Gastroesophageal sphincter (tissue), 4 donors: ENCODE results near the gene KIF16B. TPM values are rescaled to one million over a fixed set of nuclear protein-coding genes. Genes with fewer than 3 reads are reported as not detected.

ENCODE experiments used
- ATAC-seq: fragments of 150-250 bp; one replicate; pipeline ENCODE4 v1.9.1; 2016; ENCODE audit warnings: mild to moderate bottlenecking, moderate library complexity
- H3K27ac ChIP-seq, 4 donors: fragments of 200-600 bp; sonication (generic) in 3 of 4; 1 replicate in 3 of 4; 2 replicates in 1 of 4; pipeline ENCODE4 v1.5.1; 2016 to 2019
- H3K27me3 ChIP-seq: fragments of 200-600 bp; sonication (generic); one replicate; pipeline ENCODE4 v1.5.1; 2019
- H3K36me3 ChIP-seq, 2 donors: fragments of 200-600 bp; sonication (generic); one replicate each; pipeline ENCODE4 v1.5.1; 2019; ENCODE audit warnings: control low read depth in 1 of 2
- H3K4me1 ChIP-seq, 3 donors: fragments of 200-600 bp; sonication (generic); 1 replicate in 2 of 3; 2 replicates in 1 of 3; pipeline ENCODE4 v1.5.1; 2016 to 2019; ENCODE audit warnings: control low read depth in 2 of 3
- H3K4me3 ChIP-seq, 2 donors: fragments of 200-600 bp; sonication (generic); one replicate each; pipeline ENCODE4 v1.5.1; 2019; ENCODE audit warnings: mild to moderate bottlenecking in 1 of 2, moderate library complexity in 1 of 2
- H3K9me3 ChIP-seq, 3 donors: fragments of 200-600 bp; sonication (generic); one replicate each; pipeline ENCODE4 v1.5.1; 2017 to 2019; ENCODE audit warnings: control low read depth in 2 of 3
- EP300 ChIP-seq: sonication (generic); formaldehyde crosslinking; IDR thresholded peaks from one replicate; pipeline ENCODE4 v1.6.1; 2017; ENCODE audit warnings: antibody characterized with exemption, mild to moderate bottlenecking
- POLR2A ChIP-seq, 2 donors: fragments of 450-650 bp; IDR thresholded peaks; one replicate each; pipeline ENCODE4 v1.6.1; 2017; ENCODE audit warnings: antibody characterized with exemption in 2 of 2, mild to moderate bottlenecking in 2 of 2, moderate library complexity in 1 of 2
- POLR2AphosphoS5 ChIP-seq: sonication (generic); formaldehyde crosslinking; IDR thresholded peaks from one replicate; pipeline ENCODE4 v1.6.1; 2017; ENCODE audit warnings: antibody characterized with exemption
- WGBS, 2 donors: methylation state at CpG; one replicate each; pipeline ENCODE4 v1.1.5; 2018; ENCODE audit warnings: low coverage in 1 of 2; 5-methylcytosine and 5-hydroxymethylcytosine counted together
- total RNA-seq, 4 donors: library from RNA; depleted of rRNA; stranded (reverse); fragments of >200 nt; gene quantifications; one replicate each; pipeline ENCODE4 v1.1.0, GENCODE V29; 2016
- TF ChIP-seq, protein P1 (sequence below), 4 experiments: fragments of 200-600 bp in 2 of 4; fragments of 450-650 bp in 2 of 4; sonication (generic) in 1 of 4; IDR thresholded peaks; one replicate each; pipeline ENCODE4 v1.5.1; 2017 to 2019; ENCODE audit warnings: antibody characterized with exemption in 4 of 4, mild to moderate bottlenecking in 2 of 4, moderate library complexity in 2 of 4

Gene KIF16B
- total RNA-seq, 4 donors from 2014 or later = 15.9 to 26.6 (median 22.2) TPM

DNA sequence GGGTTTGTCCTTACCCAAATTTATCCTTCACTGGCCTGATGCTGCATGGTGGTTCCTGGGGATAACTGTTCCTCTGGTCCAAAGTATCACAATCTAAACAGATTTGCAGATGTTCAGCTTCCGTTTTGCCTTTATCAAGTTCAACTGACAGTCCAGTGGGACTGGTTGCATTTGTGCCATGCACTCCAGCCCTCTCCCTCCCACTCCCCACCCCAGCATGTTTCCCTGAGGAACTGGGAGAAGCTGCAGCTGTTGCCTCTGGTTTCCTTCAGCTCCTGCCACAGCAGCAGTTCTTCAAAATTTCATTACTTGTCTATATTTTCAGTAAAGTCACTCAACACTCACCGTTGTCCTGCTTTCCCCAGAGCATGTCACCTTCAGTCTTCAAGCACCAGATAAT is 39.5 kb upstream of the KIF16B start:
- no peak overlapping the region for H3K4me3 ChIP-seq
- 33 to 48% methylated on average over 2 of the region's 2 CpGs for WGBS, 2 donors
- no peak for ATAC-seq

DNA sequence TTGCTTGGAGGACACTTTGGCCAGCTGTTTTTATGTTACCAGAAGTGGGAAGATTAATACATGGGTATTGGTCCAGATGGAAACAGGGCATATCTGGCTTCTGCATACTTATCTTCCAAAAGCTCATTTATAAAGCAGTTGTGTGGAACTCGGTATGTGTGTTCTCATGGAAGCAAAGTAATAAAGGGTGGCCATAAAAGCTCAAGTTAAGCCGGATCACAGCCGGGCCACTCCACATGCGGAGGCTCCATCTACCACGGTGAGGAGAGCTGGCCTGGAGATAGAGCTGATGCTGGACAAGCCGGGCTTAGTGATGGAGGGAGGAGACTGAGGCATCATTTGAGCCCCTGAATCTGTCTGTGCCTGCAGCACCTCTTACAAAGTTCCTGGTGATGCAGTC is 38.6 kb upstream of the KIF16B start:
- Histone ChIP-seq H3K27me3 (no peaks in the 10 kb centered on the region), H3K36me3 (no peaks in the 10 kb centered on the region), H3K27ac (no peak overlapping the region), H3K9me3 (no peaks in the 10 kb centered on the region), H3K4me3 (no peak overlapping the region), H3K4me1 (no peaks in the 10 kb centered on the region)
- no peak for TF ChIP-seq POLR2A (IDR thresholded peaks at IDR 0.05)
- TF ChIP-seq EP300 = no peak
- TF ChIP-seq, protein P1, sequence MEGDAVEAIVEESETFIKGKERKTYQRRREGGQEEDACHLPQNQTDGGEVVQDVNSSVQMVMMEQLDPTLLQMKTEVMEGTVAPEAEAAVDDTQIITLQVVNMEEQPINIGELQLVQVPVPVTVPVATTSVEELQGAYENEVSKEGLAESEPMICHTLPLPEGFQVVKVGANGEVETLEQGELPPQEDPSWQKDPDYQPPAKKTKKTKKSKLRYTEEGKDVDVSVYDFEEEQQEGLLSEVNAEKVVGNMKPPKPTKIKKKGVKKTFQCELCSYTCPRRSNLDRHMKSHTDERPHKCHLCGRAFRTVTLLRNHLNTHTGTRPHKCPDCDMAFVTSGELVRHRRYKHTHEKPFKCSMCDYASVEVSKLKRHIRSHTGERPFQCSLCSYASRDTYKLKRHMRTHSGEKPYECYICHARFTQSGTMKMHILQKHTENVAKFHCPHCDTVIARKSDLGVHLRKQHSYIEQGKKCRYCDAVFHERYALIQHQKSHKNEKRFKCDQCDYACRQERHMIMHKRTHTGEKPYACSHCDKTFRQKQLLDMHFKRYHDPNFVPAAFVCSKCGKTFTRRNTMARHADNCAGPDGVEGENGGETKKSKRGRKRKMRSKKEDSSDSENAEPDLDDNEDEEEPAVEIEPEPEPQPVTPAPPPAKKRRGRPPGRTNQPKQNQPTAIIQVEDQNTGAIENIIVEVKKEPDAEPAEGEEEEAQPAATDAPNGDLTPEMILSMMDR (IDR thresholded peaks at IDR 0.05) = no peak
- TF ChIP-seq POLR2AphosphoS5 = no peak
- WGBS, 2 donors = 96 to 98% methylated on average over 5 to 6 of the region's 6 CpGs
- ATAC-seq = no peak

More for the DNA sequence above, 39.5 kb upstream of the KIF16B start:
- no peaks in the 10 kb centered on the region for H3K4me1 ChIP-seq
- H3K36me3 ChIP-seq = no peaks in the 10 kb centered on the region
- no peaks in the 10 kb centered on the region for H3K27me3 ChIP-seq
- no peaks in the 10 kb centered on the region for H3K9me3 ChIP-seq
- TF ChIP-seq, protein P1 (IDR thresholded peaks at IDR 0.05) = no peak
- TF ChIP-seq POLR2AphosphoS5 (no peak), EP300 (no peak), POLR2A (IDR thresholded peaks at IDR 0.05) (no peak)
- H3K27ac ChIP-seq = no peak overlapping the region

DNA sequence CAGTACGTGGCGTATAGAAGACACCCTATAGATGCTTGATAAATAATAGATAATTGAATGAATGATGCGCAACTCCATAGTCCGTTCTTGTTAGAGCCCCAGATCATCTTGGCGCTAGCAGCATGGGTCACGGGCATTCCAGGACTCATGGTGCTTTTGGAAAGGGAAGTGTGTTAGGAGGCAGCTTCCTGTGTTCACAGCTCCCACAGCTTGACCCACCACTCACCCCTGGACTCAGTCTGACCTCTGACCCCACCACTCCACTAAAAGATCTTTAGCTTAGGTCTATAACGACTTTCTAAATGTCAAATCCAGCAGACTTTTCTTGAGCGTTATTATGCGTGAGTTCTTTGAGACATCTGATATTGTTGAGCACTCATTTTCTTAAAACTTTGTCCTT is 35.8 kb upstream of the KIF16B start:
- WGBS, 2 donors = 73 to 84% methylated on average over 3 to 8 of the region's 9 CpGs
- TF ChIP-seq POLR2A (IDR thresholded peaks at IDR 0.05) (no peak), EP300 (no peak), POLR2AphosphoS5 (no peak)
- TF ChIP-seq, protein P1 (IDR thresholded peaks at IDR 0.05) = no peak
- no peak for ATAC-seq
- no peaks in the 10 kb centered on the region for H3K36me3 ChIP-seq
- H3K9me3 ChIP-seq = no peaks in the 10 kb centered on the region
- H3K4me1 ChIP-seq = no peaks in the 10 kb centered on the region
- no peak overlapping the region for H3K27ac ChIP-seq
- no peak overlapping the region for H3K4me3 ChIP-seq
- no peaks in the 10 kb centered on the region for H3K27me3 ChIP-seq

DNA sequence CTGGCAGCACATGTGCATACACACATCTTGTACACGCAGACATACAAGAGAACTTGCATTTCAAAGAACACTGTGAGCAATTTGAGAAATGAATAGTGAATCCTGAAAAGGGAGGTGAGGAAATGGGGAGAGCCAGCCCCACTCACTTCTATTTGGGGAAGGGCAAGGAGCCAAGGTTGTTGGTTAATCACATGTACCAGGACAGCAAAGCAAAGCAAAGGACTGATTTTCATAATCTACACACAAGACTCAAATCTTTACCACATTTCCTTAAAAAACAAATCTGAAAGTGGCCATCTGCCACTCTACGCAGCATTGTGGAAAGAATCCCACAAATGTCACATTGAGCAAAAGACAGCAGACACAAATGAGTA is 35.0 kb upstream of the KIF16B start:
- 67 to 100% methylated on average over 1 of the region's 2 CpGs for WGBS, 2 donors

More for the DNA sequence above, 35.0 kb upstream of the KIF16B start:
- Histone ChIP-seq H3K4me1 (no peaks in the 10 kb centered on the region), H3K27me3 (no peaks in the 10 kb centered on the region), H3K4me3 (no peak overlapping the region), H3K36me3 (no peaks in the 10 kb centered on the region), H3K9me3 (no peaks in the 10 kb centered on the region), H3K27ac (no peak overlapping the region)
- ATAC-seq = no peak
- TF ChIP-seq POLR2A (IDR thresholded peaks at IDR 0.05) (no peak), EP300 (no peak), POLR2AphosphoS5 (no peak)
- TF ChIP-seq, protein P1 (IDR thresholded peaks at IDR 0.05) = no peak
